Stimulated activated CD8-positive, alpha-beta memory T cell treated with anti-CD3 and anti-CD28 coated beads, Interleukin-4, amount 100 ng/mL, for 48 hours (primary cell): ENCODE results near the gene NYNRIN.
"Not testable (repeated sequence)": the region's sequence is repeated elsewhere in the genome, so short reads cannot be mapped to it uniquely, and the experiment has no call there.

Experiments
- DNase-seq: peaks from one replicate; pipeline ENCODE4 v3.0.0-alpha.2; 2020

Gene NYNRIN

GRCh38 chr14:24370748-24371147 is 28.1 kb upstream of the NYNRIN start:
- DNase-seq, result no peak

GRCh38 chr14:24371605-24372004 is 27.2 kb upstream of the NYNRIN start:
- not testable (repeated sequence) for DNase-seq

- no peak for DNase-seq
Observed at GRCh38 chr14:24372701-24373416, 25.9 kb upstream of the NYNRIN start.

DNA sequence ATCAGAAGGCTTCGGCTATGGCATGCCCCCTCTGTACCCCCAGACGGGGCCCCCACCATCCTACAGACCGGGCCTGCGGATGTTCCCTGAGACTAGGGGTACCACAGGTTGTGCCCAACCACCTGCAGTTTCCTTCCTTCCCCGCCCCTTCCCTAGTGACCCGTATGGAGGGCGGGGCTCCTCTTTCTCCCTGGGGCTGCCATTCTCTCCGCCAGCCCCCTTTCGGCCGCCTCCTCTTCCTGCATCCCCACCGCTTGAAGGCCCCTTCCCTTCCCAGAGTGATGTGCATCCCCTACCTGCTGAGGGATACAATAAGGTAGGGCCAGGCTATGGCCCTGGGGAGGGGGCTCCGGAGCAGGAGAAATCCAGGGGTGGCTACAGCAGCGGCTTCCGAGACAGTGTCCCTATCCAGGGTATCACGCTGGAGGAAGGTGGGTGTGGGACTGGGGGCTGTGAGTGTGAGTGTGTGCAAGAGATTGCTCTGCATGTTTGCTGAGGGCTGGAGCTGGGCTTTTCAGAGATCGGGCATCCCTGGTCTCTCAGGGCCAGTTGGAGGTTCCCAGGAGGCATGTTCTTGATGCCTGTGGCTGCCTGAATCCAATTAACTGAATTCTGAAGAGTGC is 22.2 kb upstream of the NYNRIN start:
- DNase-seq, result no peak

GRCh38 chr14:24377126-24377525 is 21.7 kb upstream of the NYNRIN start:
- no peak for DNase-seq

DNA sequence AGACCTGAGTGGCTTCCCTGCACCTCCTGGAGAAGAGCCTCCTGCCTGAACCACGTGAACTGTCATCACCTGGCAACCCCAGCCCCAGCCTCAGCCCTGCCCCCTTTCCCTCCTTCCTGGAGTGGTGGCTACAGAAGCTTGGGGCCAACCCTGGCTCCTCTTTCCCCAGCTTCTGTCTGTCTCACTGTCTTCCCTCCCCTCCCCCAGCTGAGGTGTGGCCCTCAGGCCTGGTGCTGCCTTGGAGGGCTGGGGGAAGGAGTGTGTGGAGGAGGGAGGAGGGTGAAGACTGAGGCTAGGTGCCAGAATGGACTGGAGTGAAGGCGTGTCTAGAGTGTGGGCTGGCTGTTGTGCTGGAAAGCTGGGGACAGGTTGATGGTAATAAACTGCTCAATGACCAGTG is 21.1 kb upstream of the NYNRIN start:
- DNase-seq, result no peak

DNA sequence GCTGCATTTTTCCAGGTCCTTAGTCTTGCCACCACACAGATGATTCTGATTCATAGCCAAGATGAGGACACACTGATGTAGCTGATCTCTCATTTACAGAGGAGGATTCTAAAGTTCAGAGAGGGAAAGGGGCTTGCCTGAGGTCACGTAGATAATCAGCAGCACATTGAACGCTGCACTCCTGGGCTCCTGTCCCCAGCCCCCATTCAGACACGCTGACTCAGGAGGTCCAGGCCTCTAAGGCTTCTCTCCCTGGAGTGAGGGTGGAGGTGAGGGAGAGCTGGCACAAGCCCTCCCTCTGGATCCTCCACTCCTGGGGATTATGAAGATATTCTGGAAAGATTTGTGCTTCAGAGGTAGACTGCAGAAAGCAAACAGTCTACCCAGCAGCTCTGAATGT is 20.5 kb upstream of the NYNRIN start:
- DNase-seq, result no peak

GRCh38 chr14:24378981-24379906 is 19.6 kb upstream of the NYNRIN start:
- DNase-seq, result no peak

DNA sequence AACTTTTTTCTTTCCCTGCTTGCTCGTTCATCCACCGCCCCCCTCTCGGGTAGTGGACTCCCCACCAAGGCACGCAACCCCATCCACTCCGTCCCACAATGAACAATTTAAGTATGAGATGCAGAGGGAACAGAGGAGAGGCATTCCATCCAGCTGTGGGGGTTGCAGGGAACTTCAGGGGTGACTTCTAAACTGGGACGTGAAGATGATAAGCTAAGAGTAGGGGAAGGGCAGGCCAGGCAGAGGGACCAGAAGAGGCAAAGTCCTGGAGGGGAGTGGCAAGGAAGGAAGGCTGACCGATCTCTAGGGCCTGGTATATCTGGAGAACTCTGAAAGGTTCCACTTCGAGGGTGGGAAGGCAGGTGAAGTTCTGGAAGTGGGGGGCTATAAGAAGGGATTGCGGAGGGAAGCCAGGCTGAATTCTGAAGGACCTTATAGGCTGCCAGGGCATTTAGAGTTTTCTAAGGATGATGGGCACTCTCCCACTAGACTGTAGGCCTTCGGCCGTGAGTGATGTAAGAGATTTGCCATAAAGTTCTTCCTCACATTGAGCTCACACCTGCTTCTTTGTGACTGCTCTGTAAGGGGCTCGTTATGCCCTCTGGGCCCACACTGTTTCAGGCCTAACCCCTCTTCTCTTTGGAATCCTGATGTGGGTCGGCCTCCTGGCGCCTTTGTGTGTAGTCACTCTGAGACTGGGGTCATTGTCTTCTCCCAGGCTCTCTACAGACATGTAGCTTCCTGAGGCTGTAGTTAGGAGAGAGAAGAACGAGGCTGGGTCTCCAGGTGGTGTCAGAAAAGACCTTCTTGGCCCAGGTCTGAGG is 18.7 kb upstream of the NYNRIN start:
- no peak for DNase-seq

GRCh38 chr14:24381363-24382063 is 17.3 kb upstream of the NYNRIN start:
- no peak for DNase-seq

- no peak for DNase-seq
Observed at GRCh38 chr14:24382064-24382371, 16.8 kb upstream of the NYNRIN start.

DNA sequence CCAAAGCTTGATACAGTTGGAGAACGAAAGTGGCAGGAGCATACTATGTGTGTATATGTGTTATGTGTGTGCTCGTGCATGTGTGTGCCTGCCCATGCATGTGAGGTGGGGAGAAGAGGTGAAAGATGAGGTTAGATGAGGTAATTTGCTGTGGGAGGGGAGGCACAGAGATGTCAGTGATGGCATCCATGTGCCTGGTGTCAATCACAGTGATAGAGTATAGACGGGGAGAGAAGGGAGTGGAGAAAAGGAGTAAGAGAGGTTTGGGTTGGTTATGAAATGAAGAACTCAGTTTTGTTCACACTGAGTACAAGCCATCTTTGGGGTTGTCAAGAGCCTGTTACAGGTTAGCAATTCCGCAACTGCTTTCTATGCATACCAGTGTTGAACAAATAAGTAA is 14.6 kb upstream of the NYNRIN start:
- no peak for DNase-seq

DNA sequence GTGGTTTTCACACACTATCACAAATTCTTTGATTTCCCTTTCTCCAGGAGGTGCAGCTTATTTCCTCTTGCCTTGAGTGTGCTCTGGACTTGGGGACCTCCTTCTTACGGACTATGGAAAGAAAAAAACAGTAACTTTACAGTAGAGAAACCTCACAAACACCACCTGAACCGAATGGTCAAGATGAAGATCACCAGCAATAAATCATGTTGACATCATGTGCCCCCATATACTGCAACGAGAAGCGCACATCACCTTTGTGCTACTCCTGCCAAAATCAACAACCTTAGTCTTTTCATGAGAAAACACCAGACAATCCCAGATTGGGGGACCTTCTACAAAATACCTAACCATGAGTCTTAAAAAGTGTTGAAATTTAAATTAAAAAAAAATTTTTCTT is 13.3 kb upstream of the NYNRIN start:
- DNase-seq, result no peak

DNA sequence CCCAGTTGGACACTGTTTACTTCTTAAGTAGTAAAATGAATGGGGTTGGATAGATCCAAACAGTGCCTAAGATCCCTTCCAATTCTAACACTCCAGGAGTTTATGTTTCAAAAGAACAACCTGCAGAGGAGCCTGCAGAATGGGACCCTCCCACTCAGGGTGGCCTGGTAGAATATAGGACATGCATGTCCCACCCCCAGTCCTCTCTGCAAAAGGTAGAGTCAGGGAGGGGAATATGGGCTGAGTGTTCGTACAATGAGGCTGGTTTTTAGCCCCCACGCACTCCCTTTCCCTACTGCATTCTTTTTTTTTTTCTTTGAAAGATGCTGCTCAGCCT is 11.8 kb upstream of the NYNRIN start:
- no peak for DNase-seq

DNA sequence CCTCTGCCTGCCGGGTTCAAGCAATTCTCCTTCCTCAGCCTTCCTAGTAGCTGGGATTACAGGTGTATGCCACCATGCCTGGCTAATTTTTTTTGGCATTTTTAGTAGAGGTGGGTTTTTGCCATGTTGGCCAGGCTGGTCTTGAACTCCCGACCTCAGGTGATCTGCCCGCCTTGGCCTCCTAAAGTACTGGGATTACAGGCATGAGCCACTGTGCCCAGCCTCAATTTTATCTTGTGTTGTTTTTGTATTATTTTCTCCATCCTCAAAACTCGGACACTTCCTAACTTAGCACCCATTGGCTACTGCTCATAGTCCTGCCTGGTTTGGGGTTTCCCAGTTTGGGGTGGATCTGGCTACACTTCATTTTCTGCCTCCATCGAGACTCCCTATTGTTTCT is 11.2 kb upstream of the NYNRIN start:
- not testable (repeated sequence) for DNase-seq

DNA sequence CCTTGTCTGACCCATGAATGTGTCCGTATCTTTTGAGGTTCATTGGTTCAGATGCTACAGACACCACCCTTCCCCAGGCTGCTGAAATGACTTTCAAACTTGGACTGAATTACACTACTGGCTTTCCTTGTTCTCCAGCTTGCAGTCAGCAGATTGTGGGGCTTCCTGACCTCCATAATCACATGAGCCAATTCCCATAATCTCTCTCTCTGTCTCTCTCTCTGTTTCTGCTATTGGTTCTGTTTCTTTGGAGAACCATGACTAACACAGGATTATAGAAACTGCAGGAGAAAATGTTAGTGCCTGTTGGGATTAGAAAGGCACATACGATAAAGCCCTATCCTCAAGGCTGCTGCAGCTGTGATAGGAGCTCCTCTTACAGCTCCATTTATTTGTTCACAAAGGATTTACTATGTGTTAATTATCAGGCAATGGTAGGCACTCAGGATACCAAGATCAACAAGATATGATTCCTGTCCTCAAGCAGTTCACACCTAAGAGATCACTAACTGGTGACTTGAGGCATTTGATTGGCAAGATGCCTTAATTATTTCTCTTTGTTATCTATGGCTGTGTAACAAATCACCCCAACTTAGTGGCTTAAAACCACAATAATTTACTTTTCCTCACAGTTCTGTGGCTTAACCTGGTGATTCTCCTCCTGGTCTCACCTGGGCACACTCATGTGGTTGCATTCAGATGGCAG is 10.2 kb upstream of the NYNRIN start:
- DNase-seq, result no peak

GRCh38 chr14:24389226-24389848 is 9.5 kb upstream of the NYNRIN start:
- DNase-seq, result no peak

GRCh38 chr14:24390701-24391468 is 7.9 kb upstream of the NYNRIN start:
- no peak for DNase-seq

GRCh38 chr14:24392325-24393091 is 6.3 kb upstream of the NYNRIN start:
- DNase-seq, result no peak

DNA sequence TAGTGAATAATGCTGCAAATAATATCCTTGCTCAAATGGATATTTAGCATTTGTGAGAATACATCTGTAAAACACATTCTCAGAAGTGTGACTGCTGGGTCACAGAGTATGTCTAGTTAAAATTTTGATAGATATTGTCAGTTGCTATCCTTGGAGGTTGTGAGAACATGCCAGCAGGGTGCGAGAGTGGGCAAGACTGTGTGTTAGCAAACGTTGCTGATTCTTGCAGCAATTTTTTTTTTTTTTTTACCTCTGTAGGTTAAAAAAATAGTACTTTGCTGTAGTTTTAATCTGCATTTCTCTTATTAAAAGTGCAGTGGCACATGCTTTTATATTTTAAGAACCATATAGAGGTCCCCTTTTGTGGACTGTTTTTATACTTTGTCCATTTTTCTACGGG is 4.5 kb upstream of the NYNRIN start:
- no peak for DNase-seq
